Upper lobe of right lung (tissue), 1 donor: ENCODE results near the gene FBXO34. TPM values are rescaled to one million over a fixed set of nuclear protein-coding genes. Genes with fewer than 3 reads are reported as not detected.

Experiments used
- ATAC-seq: fragments of 200-7000 bp; cut with Tn5 transposase; one replicate; pipeline ENCODE4 v1.9.1; 2020; ENCODE audit warnings: mild to moderate bottlenecking, moderate library complexity
- DNase-seq: peaks from one replicate; pipeline ENCODE4 v3.0.0-alpha.2; 2020
- H3K27ac ChIP-seq: fragments of 200-600 bp; one replicate; pipeline ENCODE4 v1.8.0; 2022
- H3K27me3 ChIP-seq: fragments of 200-600 bp; one replicate; pipeline ENCODE4 v1.8.0; 2022; ENCODE audit warnings: mild to moderate bottlenecking
- H3K36me3 ChIP-seq: fragments of 200-600 bp; one replicate; pipeline ENCODE4 v1.8.0; 2022
- H3K4me1 ChIP-seq: fragments of 200-600 bp; one replicate; pipeline ENCODE4 v1.8.0; 2022
- H3K4me3 ChIP-seq: fragments of 200-600 bp; one replicate; pipeline ENCODE4 v1.8.0; 2022; ENCODE audit warnings: mild to moderate bottlenecking
- H3K9me3 ChIP-seq: fragments of 200-600 bp; one replicate; pipeline ENCODE4 v1.8.0; 2022
- intact Hi-C: fragments of 100-400 bp; cut with DNase I; formaldehyde crosslinking; loops from one replicate; pipeline ENCODE4 v1.11.0; 2022
- total RNA-seq: library from RNA; stranded (reverse); fragmentation: NEBNext Ultra II Directional; extraction: Animal tissue kit (Norgen Biotek cat#: 25700); gene quantifications from one replicate; pipeline ENCODE4 v1.2.1, GENCODE V29; 2021
- TF ChIP-seq, protein P1 (sequence below): fragments of 200-600 bp; IDR thresholded peaks from one replicate; pipeline ENCODE4 v1.8.0; 2022; ENCODE audit warnings: antibody characterized with exemption
- donor health status: DM: no; HTN: yes; CAD: no; lungs with severe emphysema.

Gene FBXO34
- total RNA-seq, 1 donor from 2014 or later = 29.2 TPM

DNA sequence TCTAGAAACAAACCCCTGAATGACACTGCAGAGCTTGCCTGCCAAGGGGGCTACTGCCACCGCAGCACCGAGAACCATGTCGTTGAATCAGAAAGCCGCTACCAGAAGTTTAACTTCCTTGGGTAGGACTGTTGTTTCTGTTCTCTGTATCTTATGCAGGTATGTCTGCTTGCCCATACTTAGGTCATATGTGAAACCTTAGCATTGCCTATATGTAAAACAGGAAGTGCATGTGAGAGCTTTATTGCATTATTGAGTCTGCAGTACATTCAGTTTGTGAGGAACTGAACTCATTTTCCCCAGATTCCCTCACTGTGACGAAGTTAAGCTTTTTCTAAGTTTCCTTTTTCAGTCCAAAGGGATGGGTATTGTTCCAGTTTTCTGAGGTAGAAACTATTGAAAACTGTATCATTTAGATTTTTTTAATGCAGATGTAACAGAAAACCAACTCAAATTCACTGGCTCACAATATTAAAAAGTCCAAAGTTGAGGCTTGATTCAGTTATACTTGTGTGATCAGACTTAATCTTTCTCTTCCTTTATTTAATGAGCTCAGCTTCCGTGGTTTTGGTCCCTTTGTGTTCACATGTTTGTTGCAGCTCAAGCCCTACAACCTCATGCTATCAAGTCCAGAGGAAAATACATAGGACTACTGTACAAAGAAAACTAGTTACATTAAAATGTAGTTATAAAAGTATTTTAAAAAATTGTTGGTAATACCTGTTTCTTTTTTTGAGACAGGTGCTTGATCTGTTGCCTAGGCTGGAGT is 6.9 kb downstream of the FBXO34 start:
- intact Hi-C loops = no loop called here
- no peak overlapping the region for H3K4me3 ChIP-seq
- peak overlapping the region; percentile 3 for H3K27ac ChIP-seq
- ATAC-seq (peak; percentile 68), DNase-seq (no peak)
- H3K27me3 ChIP-seq = no peaks in the 10 kb centered on the region
- no peaks in the 10 kb centered on the region for H3K36me3 ChIP-seq
- H3K4me1 ChIP-seq = peaks cover 40% of the 10 kb centered on the region
- TF ChIP-seq, protein P1, sequence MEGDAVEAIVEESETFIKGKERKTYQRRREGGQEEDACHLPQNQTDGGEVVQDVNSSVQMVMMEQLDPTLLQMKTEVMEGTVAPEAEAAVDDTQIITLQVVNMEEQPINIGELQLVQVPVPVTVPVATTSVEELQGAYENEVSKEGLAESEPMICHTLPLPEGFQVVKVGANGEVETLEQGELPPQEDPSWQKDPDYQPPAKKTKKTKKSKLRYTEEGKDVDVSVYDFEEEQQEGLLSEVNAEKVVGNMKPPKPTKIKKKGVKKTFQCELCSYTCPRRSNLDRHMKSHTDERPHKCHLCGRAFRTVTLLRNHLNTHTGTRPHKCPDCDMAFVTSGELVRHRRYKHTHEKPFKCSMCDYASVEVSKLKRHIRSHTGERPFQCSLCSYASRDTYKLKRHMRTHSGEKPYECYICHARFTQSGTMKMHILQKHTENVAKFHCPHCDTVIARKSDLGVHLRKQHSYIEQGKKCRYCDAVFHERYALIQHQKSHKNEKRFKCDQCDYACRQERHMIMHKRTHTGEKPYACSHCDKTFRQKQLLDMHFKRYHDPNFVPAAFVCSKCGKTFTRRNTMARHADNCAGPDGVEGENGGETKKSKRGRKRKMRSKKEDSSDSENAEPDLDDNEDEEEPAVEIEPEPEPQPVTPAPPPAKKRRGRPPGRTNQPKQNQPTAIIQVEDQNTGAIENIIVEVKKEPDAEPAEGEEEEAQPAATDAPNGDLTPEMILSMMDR = no peak
- no peaks in the 10 kb centered on the region for H3K9me3 ChIP-seq

DNA sequence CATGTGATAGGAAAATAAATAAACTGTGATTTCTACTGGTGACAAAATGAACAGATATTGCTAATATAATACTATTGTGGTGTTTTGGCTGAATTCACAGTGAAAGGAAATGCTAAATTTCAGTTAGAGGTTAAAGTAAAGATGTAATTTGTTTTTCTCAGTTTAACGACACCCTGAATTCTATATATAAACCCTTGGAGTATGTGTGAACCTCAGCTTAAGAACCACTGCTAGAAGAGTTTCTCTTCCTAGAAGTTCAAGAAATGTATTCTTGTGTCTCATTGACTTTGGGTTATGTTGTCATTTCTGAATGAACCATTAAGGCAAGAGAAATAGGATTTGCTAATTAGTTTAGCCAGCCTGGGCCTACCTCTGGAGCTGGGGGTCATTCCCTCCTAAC is 8.2 kb downstream of the FBXO34 start:
- no peak for DNase-seq
- Histone ChIP-seq H3K27ac (no peak overlapping the region), H3K4me3 (no peak overlapping the region), H3K9me3 (no peaks in the 10 kb centered on the region), H3K27me3 (no peaks in the 10 kb centered on the region), H3K36me3 (no peaks in the 10 kb centered on the region), H3K4me1 (peaks cover 28% of the 10 kb centered on the region)
- TF ChIP-seq, protein P1 = no peak
- intact Hi-C loops = no loop called here
- ATAC-seq = no peak

DNA sequence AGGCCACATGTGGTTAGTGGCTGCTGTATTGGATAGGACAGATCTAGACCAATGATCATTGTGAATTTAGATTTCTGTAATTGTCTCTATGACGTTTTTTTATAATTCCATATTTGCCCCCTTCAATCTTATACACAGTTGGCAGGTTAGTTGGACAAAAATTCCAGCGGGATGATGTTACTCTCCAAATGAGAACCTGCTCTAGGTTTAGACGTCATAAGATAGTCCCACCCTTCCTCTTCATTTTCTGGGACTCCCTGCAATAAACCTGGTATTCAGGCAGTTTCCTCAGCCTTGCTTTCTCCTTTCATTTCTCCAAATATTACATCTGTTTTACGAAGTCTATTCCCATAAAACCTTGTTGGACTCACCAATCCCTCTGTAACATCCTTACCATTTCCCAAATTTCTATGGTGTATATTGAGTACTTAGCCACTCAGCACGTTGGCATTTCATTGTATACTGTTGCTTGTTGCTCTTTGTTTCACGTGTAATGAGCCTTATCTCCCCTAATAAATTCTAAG is 10.2 kb downstream of the FBXO34 start:
- no peaks in the 10 kb centered on the region for H3K27me3 ChIP-seq
- H3K4me1 ChIP-seq = peaks cover 18% of the 10 kb centered on the region
- no peaks in the 10 kb centered on the region for H3K9me3 ChIP-seq
- H3K4me3 ChIP-seq = no peak overlapping the region
- intact Hi-C loops = no loop called here
- no peak for DNase-seq
- TF ChIP-seq, protein P1 = no peak
- no peak for ATAC-seq
- no peak overlapping the region for H3K27ac ChIP-seq
- no peaks in the 10 kb centered on the region for H3K36me3 ChIP-seq

GRCh38 chr14:55285048-55285652 is 13.9 kb downstream of the FBXO34 start:
- Histone ChIP-seq H3K4me1 (peaks cover 6% of the 10 kb centered on the region), H3K9me3 (no peaks in the 10 kb centered on the region), H3K27ac (no peak overlapping the region), H3K4me3 (no peak overlapping the region), H3K36me3 (no peaks in the 10 kb centered on the region), H3K27me3 (no peaks in the 10 kb centered on the region)
- DNase-seq (no peak), ATAC-seq (no peak)
- intact Hi-C loops = no loop called here
- TF ChIP-seq, protein P1 = no peak

DNA sequence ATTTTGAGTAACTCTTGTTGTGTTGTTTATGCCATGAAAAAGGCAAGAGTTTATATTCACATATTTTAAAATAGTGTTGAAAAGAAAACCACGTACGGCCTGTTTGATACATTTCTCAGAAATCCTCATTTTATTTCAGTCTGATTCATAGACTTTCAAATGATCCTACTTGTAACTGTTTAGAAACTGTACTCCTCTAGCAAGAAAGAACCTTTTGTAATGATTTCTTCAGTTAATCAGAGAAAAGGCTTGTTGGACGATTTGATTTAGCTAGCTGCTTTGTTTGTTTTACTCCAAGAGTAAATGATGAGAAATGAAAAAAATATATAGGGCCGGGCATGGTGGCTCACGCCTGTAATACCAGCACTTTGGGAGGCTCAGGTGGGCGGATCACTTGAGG is 17.2 kb downstream of the FBXO34 start:
- intact Hi-C loops = no loop called here
- DNase-seq = no peak
- Histone ChIP-seq H3K36me3 (no peaks in the 10 kb centered on the region), H3K27me3 (no peaks in the 10 kb centered on the region), H3K4me3 (no peak overlapping the region), H3K27ac (no peak overlapping the region), H3K9me3 (no peaks in the 10 kb centered on the region), H3K4me1 (peaks cover 6% of the 10 kb centered on the region)
- no peak for ATAC-seq
- TF ChIP-seq, protein P1 = no peak
